ENCODE results near the gene LAMC1. TPM values are rescaled to one million over a fixed set of nuclear protein-coding genes. Genes with fewer than 3 reads are reported as not detected.
"Not testable (repeated sequence)": the region's sequence is repeated elsewhere in the genome, so short reads cannot be mapped to it uniquely, and the experiment has no call there.

The LAMC1 gene
- total RNA-seq, 1 donor from 2014 or later: 263 TPM

DNA sequence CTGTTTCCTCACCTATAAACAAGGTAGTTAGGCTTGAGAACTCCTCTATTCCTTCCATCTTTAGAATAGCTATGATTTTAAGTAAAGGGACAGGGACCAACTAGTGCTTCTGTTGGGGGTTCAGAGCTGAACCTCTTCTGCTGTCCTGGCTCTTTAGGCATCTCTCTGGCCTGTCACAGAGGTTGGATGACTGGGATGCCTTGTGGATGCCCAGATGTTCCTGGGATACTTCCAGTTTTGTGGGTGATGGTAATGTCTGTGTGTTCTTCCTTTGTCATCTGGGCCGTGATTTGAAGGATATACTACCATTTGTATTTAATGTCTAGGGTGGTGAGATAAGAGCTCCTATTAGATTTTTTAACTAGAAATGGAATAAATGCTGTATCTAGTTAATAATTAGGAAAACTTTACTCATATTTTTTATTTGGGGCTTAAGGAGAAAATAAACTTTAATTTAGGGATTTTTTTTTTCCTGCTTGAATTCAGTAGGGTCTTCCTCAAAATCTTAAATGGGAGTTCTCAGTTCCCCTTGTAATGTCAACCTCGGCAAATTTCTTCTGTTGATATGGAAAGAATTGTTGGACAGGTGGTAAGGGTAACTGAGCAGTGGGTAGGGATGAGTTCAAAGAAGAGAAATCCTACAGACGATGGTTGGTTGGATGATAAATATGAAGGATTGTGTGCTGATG lies 47.2 kb downstream of the LAMC1 start:
- ATAC-seq (no peak), DNase-seq (ENCODE audit: low spot score) (no peak)
- intact Hi-C loops (cut with DNase I): no loop called here

DNA sequence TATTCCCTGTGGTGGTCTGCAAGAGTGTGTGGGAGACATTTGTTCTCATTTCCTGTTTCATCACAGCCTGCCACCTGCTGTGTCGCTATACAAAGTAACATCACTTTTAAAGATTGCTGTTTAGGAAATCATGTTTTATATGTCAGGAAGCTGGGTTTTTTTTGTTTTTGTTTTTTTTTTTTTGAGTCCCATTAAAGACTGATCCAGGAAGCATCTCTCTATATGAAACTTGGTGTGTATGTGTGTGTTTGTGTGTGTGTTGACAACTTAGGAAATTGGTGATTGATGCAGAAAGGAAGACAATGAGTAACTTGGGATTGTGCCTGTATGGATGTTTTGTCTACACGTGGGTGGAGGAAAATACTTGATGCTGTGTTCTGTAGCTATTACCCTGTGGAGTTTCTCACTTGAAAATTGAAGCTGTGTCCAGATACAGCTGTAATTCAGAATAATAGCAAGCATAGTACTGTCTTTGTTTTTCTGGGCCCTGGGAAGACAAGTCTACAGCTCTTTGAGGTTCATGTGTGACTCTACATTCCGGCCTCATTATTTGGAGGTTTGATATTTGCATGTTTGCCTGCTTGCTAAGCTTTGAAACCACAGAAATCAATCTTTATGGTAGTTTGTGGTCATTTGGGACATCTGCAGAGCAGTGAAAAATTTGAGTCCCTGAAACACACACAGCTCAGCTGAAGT lies 47.9 kb downstream of the LAMC1 start:
- intact Hi-C loops (cut with DNase I): no loop called here
- DNase-seq (ENCODE audit: low spot score) (no peak), ATAC-seq (peak; percentile 74)

DNA sequence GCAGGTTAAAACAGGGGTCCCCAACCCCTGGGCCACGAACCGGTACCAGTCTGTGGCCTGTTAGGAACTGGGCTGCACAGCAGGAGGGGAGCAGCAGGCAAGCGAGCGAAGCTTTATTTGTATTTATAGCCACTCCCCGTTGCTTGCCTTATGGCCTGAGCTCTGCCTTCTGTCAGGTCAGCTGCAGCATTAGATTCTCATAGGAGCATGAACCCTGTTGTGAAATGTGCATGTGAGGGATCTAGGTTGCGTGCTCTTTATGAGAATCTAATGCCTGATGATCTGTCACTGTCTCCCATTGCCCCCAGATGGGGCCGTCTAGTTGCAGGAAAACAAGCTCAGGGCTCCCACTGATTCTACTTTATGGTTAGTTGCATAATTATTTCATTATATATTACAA lies 49.4 kb downstream of the LAMC1 start:
- intact Hi-C loops (cut with DNase I); DNase-seq (ENCODE audit: low spot score); ATAC-seq: not testable (repeated sequence)

DNA sequence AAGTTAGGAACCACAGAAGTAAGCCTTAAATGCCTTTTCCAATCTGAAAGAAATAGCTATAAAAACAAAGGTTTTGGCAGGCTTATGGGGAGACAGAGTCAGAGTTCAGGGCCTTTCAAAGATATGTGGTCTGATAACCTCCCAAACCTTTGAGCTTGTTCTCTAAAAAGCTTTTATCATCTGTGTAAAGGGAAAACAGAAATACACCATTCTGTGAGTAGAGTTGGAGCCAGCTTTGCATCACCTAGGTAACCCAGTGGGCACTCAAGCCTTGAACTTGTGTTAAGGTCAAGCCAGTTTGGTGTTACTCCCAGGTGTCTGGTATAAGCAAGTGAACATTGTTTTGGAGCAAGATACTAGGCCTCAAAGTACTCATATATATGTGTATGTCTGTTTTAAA lies 50.1 kb downstream of the LAMC1 start:
- no peak for ATAC-seq
- intact Hi-C loops (cut with DNase I): no loop called here
- no peak for DNase-seq (ENCODE audit: low spot score)

DNA sequence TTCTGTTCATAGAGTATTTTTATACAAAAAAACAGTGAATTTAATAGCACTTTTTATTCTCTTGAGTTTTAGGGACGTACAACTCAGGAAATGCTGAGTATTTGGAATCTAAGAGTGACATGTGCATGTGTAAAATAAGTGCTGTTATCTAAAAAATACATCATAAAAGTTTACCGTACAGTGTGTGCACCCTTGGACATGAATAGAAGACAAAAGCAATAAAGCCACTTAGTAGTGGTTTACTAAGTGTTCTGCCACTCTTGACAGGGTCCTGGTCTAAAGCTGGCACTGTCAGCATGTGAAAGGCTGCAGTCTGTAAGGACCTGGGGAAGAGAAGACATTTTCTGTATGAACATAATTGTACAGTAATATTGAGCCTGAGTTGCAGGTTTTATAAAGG lies 51.0 kb downstream of the LAMC1 start:
- intact Hi-C loops (cut with DNase I): no loop called here
- ATAC-seq (no peak), DNase-seq (ENCODE audit: low spot score) (no peak)

DNA sequence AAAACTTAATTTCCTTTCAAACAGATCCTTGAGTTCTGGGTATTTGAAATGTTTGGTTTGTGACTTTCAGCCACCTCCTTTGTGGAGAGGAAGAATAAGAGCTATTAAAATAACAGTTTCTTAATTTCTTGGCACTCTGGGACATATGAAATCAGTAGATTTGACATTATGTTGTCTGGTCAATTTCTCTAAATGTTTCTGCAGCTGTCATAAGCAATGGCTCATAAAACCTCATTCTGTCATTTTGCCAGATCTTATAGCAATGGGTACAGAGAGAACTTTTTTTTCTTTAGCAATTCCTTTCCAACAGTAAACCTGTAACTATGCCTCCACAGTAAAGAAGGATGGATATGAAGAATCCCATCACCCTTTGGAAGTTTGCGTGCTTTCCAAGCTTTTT lies 52.6 kb downstream of the LAMC1 start:
- no peak for DNase-seq (ENCODE audit: low spot score)
- ATAC-seq: no peak
- intact Hi-C loops (cut with DNase I): no loop called here

DNA sequence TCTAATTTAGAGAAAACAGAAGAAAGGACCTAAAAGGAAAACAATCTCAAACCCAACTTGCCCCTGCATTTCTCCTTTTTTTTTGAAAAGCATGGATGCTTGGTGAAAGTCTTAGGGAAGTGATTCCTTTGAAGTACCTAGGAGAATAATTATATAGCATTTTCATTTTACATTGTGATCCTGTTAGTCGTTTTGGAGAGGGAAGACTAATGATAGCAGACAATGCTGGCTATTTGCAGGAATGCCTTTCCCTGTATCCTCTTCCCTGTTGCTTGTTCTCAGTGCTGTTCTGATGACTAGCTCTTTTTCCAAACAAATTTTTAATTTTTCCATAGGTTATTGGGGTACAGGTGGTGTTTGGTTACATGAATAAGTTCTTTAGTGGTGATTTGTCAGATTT lies 53.9 kb downstream of the LAMC1 start:
- no peak for DNase-seq (ENCODE audit: low spot score)
- ATAC-seq: no peak
- intact Hi-C loops (cut with DNase I): no loop called here

DNA sequence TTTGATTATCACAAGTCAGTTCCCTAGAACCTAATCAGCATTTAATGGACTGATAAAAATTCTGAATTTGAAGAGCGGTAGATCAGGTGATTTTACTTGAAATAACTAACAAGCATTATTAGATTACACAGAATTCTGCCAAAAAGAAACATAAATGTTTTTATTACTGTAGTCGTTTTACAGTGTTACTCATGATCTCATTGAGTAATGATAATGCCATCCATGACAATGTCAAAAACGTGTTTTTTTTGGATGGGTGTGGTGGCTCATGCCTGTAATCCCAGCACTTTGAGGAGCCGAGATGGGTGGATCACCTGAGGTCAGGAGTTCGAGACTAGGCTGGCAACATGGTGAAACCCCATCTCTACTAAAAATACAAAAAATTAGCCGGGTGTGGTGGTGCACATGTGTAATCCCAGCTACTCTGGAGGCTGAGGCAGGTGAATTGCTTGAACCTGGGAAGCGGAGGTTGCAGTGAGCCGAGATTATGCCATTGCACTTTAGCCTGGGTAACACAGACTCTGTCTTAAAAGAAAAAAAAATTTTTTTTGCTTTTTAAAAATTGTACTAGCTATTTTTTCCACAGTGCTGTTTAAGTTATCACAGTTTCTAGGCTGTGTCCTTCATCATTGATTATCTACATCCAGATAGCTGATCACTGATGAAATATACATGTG lies 56.6 kb downstream of the LAMC1 start:
- ATAC-seq: no peak
- intact Hi-C loops (cut with DNase I): no loop called here
- DNase-seq (ENCODE audit: low spot score): no peak

DNA sequence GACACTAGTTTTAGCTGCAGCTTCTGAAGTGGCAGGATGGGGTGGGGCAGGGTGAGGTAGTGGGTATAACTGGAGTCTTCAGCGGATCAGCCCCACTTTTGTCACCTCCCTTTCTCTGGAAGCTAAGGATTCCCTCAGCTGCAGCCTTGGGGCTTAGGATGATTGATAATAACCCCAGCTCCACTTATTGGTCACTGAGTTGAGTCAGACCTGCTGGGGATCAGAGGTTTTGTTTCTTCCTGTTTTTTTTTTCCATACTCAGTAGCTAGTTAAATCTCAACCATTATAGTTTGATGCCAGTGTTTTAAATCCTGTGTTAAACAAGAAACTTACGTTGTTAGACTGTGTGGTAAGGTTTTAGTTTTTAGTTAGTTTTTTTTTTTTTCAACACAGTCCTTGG lies 57.2 kb downstream of the LAMC1 start:
- no peak for DNase-seq (ENCODE audit: low spot score)
- ATAC-seq: peak; percentile 5
- intact Hi-C loops (cut with DNase I): no loop called here

DNA sequence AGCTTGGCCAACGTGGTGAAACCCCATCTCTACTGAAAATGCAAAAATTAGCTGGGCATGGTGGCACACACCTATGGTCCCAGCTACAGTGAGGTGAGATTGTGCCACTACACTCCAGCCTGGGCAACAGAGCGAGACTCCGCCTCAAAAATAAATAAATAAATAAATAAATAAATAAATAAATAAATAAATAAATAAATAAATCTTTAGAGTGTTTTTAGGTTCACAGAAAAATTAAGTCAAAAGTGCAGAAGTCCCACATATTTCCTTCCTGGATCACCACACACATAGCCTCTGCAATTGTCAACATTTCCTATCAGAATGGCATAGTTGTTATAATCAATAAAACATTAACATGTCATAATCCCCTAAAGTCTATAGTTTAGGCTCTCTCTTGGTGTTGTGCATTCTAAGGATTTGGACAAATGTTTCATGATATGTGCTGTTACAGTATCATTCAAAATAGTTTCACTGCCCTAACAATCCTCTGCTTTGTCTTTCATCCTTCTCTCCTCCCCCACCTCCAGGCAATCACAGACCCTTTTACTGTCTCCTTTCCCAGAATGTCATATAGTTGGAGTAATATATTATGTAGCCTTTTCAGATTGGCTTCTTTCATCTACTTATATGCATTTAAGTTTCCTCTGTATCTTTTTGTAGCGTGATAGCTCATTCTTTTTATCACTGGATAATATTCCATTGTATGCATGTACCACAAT lies 58.3 kb downstream of the LAMC1 start:
- DNase-seq (ENCODE audit: low spot score) (no peak), ATAC-seq (no peak)
- intact Hi-C loops (cut with DNase I): loop anchor here (2.0 kb wide), 1 partner anchor 261 kb away; no protein-coding TSS in a partner anchor

DNA sequence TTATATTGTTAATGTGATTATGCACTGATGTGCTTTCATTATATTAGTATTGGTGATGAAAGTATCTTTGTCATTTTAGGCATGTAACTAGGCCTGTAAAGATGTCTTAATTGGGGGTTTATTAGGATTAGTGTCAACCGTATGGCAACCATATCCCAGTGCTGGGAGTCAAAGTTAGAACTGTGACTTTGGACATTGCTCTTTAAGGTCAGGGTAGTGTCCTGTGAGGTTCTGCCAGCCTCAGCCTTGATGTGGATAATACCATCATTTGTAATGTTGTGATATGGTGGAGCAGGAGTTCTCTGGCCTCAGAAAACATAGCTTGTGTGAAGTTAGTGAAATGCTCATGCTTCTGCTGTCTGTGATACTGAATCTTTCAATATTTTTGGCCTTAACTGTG lies 59.4 kb downstream of the LAMC1 start:
- DNase-seq (ENCODE audit: low spot score): no peak
- intact Hi-C loops (cut with DNase I): loop anchor here (2.0 kb wide), 1 partner anchor 260 kb away; no protein-coding TSS in a partner anchor
- no peak for ATAC-seq

DNA sequence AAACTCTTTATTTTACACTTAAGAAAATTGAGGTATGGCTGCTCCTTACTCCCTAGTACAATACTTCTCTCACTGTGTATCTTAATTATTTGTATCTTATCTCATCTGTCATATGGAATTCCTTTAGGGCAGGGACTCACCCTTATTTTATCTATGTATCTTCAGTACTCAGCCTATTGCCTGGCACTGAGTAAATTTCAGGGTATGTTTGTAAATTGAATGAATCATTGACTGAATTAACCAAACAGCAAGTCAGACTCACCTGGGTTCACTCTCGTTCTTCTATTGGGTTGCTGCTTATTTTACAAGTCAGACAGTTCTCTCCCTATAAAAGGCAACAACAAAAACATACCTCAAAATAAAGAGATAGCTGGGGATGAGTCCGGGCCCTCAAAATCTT lies 63.8 kb downstream of the LAMC1 start:
- no peak for ATAC-seq
- intact Hi-C loops (cut with DNase I): no loop called here

DNA sequence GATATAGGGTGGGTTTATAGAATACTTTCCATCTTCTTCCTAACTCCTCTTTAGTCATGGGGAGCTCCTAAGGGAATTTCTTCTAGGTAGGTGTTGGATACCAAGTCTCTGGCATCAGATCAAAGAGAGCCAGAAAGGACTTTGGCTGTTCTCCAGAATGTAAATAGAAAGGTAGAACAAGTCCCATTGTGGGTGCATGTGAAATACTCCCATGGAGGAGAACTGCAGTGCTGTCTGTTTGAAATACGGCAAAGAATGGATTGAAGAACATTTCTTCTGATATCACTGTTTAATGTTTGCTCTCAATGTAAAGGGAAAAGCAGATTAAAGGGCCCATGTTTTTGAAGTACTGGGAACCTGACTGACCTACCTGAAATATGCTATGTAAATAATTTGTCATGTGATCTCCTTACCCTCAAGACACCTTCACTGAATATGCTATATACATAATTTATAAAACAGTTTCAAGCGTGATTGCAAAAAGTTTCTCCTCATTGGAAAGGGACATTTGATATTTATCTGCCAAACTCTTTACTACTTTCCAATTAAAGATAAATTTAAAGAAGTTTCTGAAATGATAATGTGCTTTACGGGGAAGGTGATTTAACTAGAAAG lies 65.9 kb downstream of the LAMC1 start:
- intact Hi-C loops (cut with DNase I): no loop called here

More for the DNA sequence above, 63.8 kb downstream of the LAMC1 start:
- no peak for DNase-seq (ENCODE audit: low spot score)

DNA sequence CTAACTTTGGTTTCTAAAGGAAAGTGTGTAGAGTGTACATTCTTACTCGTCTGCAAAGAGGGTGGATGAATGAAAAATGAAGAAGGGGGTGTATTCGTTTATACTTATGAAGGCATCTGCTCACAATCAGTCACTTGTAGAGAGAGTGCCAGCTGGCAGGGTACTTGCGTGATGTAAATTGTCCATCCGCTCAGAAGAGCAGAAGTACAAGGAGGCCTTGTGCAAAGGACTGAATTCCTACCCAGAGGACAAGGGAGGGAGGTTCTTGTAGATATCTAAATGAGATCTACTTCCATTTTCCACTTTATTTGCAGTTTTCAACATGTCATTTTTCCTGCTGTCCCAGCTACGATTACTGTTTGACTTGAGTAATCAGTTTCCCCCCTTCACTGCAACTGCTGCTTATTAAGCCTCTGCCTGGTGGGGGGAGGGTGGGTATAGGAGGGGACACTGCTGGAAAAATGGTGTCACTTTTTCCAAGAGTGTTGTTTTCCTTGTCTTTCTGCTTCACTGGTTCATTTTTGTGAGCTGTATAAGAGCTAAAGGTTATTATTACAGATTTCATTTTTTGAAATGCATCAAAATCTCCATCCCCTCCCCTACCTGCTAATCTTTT lies 67.3 kb downstream of the LAMC1 start:
- intact Hi-C loops (cut with DNase I): no loop called here
- peak; percentile 87 for ATAC-seq
- DNase-seq (ENCODE audit: low spot score): peak; percentile 71

More for the DNA sequence above, 65.9 kb downstream of the LAMC1 start:
- DNase-seq (ENCODE audit: low spot score) (no peak), ATAC-seq (no peak)

DNA sequence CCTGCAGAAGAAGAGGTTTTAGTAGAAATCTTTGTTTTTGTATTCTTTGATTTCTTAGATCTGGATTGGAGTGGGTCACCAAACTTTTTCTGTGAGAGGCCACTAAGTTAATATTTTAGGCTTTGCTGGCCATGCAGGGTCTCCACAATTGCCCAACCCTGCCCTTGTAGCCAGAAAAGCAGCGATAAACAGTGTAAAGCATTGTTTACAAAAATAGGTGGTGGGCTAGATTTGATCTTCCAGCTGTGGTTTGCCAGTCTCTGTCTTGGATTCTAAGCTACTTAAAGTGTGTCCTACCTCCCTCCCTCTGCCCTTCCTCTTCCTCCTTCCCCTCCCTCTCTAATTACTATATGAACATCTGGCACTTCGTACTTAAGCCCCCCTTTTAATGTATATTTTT lies 68.0 kb downstream of the LAMC1 start:
- intact Hi-C loops (cut with DNase I): no loop called here
- DNase-seq (ENCODE audit: low spot score): no peak
- no peak for ATAC-seq

DNA sequence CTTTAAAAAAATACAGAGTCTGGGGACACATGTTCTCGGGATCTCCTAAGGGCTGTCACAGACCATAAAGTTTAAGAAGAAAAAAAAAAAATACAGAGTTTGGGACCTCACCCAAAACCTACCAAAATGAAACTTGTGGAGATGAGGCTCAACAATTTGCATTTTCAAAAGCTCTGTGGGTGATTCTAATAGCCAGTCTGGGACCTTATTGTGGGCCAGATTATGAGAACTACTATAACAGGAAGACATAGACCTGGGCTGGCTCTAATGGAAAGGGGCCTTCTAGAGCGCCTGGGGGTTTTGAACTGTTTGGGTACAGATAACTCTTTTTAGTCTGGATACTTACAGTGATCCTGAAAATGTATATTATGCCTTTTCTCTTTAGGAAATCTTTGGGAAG lies 69.1 kb downstream of the LAMC1 start:
- ATAC-seq (no peak), DNase-seq (ENCODE audit: low spot score) (no peak)
- intact Hi-C loops (cut with DNase I): no loop called here

DNA sequence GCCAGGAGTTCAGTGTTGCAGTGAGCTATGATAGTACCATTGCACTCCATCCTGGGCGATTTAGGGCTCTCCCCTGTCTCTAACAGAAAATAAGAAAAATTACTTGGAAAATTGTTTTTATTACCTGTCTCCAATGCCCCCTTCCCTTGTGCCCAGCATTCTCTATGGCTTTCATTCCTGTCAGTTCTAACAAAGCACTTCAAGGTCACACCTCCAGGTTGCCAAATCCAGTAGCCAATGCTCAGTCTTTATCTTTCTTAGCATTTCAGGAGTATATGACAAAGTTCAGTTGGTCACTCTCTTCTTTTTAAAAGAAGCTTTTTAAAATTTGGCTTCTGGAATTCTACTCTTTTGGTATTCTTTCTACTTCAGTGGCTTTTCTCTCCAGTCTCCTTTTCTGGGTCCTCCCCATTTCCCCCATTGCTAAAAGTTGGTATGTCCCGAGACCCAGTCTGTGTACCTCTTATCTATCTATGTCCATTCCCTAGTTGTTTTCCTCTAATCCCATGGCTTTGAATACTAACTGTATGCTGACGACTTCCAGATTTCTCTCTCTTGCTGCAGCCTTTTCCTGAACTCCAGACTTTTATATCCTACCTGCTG lies 69.9 kb downstream of the LAMC1 start:
- DNase-seq (ENCODE audit: low spot score): no peak
- intact Hi-C loops (cut with DNase I): no loop called here
- ATAC-seq: no peak

DNA sequence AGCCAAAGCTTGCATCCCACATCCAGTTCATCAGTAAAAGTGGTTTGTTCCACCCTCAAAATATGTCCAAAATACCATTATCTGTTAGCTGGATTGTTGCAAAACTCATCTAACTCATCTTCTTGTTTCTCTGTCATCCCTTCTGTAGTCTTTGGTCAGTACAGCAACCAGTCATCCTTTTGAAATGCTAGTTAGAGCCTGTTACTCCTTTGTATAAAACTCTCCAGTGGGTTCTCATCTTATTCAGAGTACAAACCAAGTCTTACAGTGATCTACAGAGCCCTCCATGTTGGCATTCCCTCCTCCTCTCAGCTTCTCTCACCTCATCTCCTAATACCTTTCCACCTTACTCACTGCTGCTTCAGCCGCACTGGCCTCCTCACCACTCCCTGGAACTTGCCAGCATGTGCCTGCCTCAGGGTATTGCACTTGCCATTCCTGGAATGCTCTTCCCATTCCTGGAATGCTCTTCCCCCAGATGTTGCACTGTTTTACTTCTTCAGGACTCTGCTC lies 70.6 kb downstream of the LAMC1 start:
- intact Hi-C loops (cut with DNase I): no loop called here
- no peak for DNase-seq (ENCODE audit: low spot score)
- ATAC-seq: no peak
